DOHH2 (cell line): ENCODE results near the gene TSPAN2.

Experiments
- EZH2phosphoT487 ChIP-seq: fragments of 200-600 bp; sonication (generic); IDR thresholded peaks from 2 replicates; pipeline ENCODE4 v1.6.1; 2017; ENCODE audit warnings: borderline replicate concordance, mild to moderate bottlenecking, antibody characterized with exemption, low read length, moderate library complexity, mixed read lengths
- TF ChIP-seq, protein P1 (sequence below): fragments of 200-600 bp; sonication (generic); IDR thresholded peaks from one replicate; pipeline ENCODE4 v1.5.1; 2014; ENCODE audit warnings: antibody characterized with exemption, mild to moderate bottlenecking, low read depth, low read length; ENCODE audit not compliant: poor library complexity, severe bottlenecking

DNA sequence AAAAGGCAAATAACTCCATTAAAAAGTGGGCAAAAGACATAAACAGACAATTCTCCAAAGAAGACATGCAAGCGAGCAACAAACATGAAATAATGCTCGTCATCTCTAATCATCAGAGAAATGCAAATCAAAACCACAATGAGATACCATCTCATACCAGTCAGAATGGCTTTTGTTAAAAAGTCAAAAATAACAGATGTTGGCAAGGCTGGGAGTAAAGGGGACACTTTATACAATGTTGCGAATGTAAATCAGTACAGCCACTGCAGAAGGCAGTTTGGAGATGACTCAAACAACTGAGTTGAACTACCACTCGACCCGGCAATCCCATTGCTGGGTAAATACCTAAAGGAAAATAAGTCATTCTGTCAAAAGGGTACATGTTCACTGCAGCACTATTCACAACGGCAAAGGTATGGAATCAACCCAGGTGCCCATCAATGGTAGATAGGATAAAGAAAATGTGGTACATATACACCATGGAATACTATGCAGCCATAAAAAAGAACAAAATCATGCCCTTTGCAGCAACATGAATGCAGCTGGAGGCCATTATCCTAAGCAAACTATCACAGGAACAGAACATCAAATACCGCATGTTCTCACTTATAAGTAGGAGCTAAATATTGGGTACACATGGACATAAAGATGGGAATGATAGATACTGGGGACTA lies 25.9 kb downstream of the TSPAN2 start:
- TF ChIP-seq, protein P1, sequence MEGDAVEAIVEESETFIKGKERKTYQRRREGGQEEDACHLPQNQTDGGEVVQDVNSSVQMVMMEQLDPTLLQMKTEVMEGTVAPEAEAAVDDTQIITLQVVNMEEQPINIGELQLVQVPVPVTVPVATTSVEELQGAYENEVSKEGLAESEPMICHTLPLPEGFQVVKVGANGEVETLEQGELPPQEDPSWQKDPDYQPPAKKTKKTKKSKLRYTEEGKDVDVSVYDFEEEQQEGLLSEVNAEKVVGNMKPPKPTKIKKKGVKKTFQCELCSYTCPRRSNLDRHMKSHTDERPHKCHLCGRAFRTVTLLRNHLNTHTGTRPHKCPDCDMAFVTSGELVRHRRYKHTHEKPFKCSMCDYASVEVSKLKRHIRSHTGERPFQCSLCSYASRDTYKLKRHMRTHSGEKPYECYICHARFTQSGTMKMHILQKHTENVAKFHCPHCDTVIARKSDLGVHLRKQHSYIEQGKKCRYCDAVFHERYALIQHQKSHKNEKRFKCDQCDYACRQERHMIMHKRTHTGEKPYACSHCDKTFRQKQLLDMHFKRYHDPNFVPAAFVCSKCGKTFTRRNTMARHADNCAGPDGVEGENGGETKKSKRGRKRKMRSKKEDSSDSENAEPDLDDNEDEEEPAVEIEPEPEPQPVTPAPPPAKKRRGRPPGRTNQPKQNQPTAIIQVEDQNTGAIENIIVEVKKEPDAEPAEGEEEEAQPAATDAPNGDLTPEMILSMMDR = no peak
- no peak for TF ChIP-seq EZH2phosphoT487
